Measurements from ENCODE around the gene ACACA.

The ACACA gene

GRCh38 chr17:37221865-37222264 is 184.8 kb downstream of the ACACA start:
- Histone ChIP-seq H3K79me2 (ENCODE audit: control insufficient read depth, low read length) (no peaks in the 10 kb centered on the region), H3K4me2 (ENCODE audit: low read length) (no peak overlapping the region), H3K4me3 (ENCODE audit: low read length) (no peak overlapping the region), H3F3A (ENCODE audit: control insufficient read depth, insufficient read depth) (no peaks in the 10 kb centered on the region; the same call in 1 of the 2 replicates), H3K36me3 (ENCODE audit: control insufficient read depth, low read length) (peaks cover 74% of the 10 kb centered on the region), H3K27ac (ENCODE audit: low read depth, low read length) (no peak overlapping the region), H3K4me1 (ENCODE audit: control insufficient read depth, low read length) (no peaks in the 10 kb centered on the region), H4K20me1 (ENCODE audit: control insufficient read depth, insufficient read depth, low read depth, low read length) (no peaks in the 10 kb centered on the region), H3K9me2 (replicated peaks; ENCODE audit: control insufficient read depth, low read length) (no peaks in the 10 kb centered on the region), H3K9me3 (ENCODE audit: control insufficient read depth, insufficient read depth, low read length) (no peaks in the 10 kb centered on the region), H3K27me3 (ENCODE audit: control insufficient read depth, low read length) (no peaks in the 10 kb centered on the region)
- TF ChIP-seq EZH2phosphoT487 (IDR thresholded peaks at IDR 0.05; ENCODE audit: borderline replicate concordance, low read length) (no peak), CTCF (IDR thresholded peaks at IDR 0.05; ENCODE audit: low read depth, low read length, poor library complexity, severe bottlenecking) (no peak)

- Histone ChIP-seq H3K4me1 (ENCODE audit: control insufficient read depth, low read length) (no peaks in the 10 kb centered on the region), H3K4me3 (ENCODE audit: low read length) (no peak overlapping the region), H3F3A (ENCODE audit: control insufficient read depth, insufficient read depth) (no peaks in the 10 kb centered on the region; the same call in 1 of the 2 replicates), H3K4me2 (ENCODE audit: low read length) (no peak overlapping the region), H3K27ac (ENCODE audit: low read depth, low read length) (no peak overlapping the region), H3K9me2 (replicated peaks; ENCODE audit: control insufficient read depth, low read length) (no peaks in the 10 kb centered on the region), H4K20me1 (ENCODE audit: control insufficient read depth, insufficient read depth, low read depth, low read length) (no peaks in the 10 kb centered on the region), H3K9me3 (ENCODE audit: control insufficient read depth, insufficient read depth, low read length) (no peaks in the 10 kb centered on the region), H3K27me3 (ENCODE audit: control insufficient read depth, low read length) (no peaks in the 10 kb centered on the region), H3K36me3 (ENCODE audit: control insufficient read depth, low read length) (peaks cover 72% of the 10 kb centered on the region), H3K79me2 (ENCODE audit: control insufficient read depth, low read length) (no peaks in the 10 kb centered on the region)
- TF ChIP-seq CTCF (IDR thresholded peaks at IDR 0.05; ENCODE audit: low read depth, low read length, poor library complexity, severe bottlenecking) = no peak
- no peak for TF ChIP-seq EZH2phosphoT487 (IDR thresholded peaks at IDR 0.05; ENCODE audit: borderline replicate concordance, low read length)
These were observed 186.1 kb downstream of the ACACA start for GRCh38 chr17:37220607-37220953.

- no peak for TF ChIP-seq CTCF (IDR thresholded peaks at IDR 0.05; ENCODE audit: low read depth, low read length, poor library complexity, severe bottlenecking)
- TF ChIP-seq EZH2phosphoT487 (IDR thresholded peaks at IDR 0.05; ENCODE audit: borderline replicate concordance, low read length) = no peak
- Histone ChIP-seq H3K79me2 (ENCODE audit: control insufficient read depth, low read length) (no peaks in the 10 kb centered on the region), H3F3A (ENCODE audit: control insufficient read depth, insufficient read depth) (no peaks in the 10 kb centered on the region; the same call in 1 of the 2 replicates), H3K4me3 (ENCODE audit: low read length) (no peak overlapping the region), H3K4me2 (ENCODE audit: low read length) (no peak overlapping the region), H4K20me1 (ENCODE audit: control insufficient read depth, insufficient read depth, low read depth, low read length) (no peaks in the 10 kb centered on the region), H3K9me2 (replicated peaks; ENCODE audit: control insufficient read depth, low read length) (no peaks in the 10 kb centered on the region), H3K4me1 (ENCODE audit: control insufficient read depth, low read length) (no peaks in the 10 kb centered on the region), H3K27me3 (ENCODE audit: control insufficient read depth, low read length) (no peaks in the 10 kb centered on the region), H3K27ac (ENCODE audit: low read depth, low read length) (no peak overlapping the region), H3K36me3 (ENCODE audit: control insufficient read depth, low read length) (peaks cover 70% of the 10 kb centered on the region), H3K9me3 (ENCODE audit: control insufficient read depth, insufficient read depth, low read length) (no peaks in the 10 kb centered on the region)
These were observed 186.6 kb downstream of the ACACA start for GRCh38 chr17:37219876-37220606.

Data from DOHH2 (cell line).